Panc1 (cell line): ENCODE results near the gene KCTD12.

Experiments
- CTCF ChIP-seq: fragments of 450-650 bp; IDR thresholded peaks from 2 replicates; pipeline ENCODE4 v1.5.1; 2017; ENCODE audit warnings: mild to moderate bottlenecking
- POLR2AphosphoS5 ChIP-seq: IDR thresholded peaks from 2 replicates; pipeline ENCODE4 v1.6.1; 2012; ENCODE audit warnings: mild to moderate bottlenecking, low read depth, low read length, moderate library complexity
- SIN3A ChIP-seq: IDR thresholded peaks from 2 replicates; pipeline ENCODE4 v1.6.1; 2012; ENCODE audit warnings: low read depth, mild to moderate bottlenecking, low read length, moderate library complexity, borderline replicate concordance; ENCODE audit not compliant: insufficient read depth

DNA sequence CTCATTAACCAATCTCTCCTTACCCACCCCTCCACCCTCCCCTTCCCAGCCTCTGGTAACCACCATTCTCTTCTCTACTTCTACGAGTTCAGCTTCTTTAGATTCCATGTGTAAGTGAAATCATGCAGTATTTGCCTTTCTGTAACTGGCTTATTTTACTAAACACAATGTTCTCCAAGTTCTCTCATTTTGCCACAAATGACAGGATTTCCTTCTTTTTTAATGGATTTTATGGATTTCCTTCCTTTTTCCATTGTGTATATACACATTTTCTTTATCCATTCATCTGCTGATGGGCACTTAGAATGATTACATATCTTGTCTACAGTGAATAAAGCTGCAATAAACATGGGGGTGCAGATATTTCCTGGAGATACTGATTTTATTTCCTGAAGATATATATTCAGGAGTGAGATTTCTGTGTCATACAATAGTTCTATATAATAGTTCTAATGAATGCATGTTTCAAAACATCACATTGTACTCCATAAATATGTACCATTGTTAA, 20.2 kb downstream of the KCTD12 start:
- no peak for TF ChIP-seq POLR2AphosphoS5
- TF ChIP-seq CTCF: no peak
- TF ChIP-seq SIN3A: no peak
